GM19193 (cell line): ENCODE results near the gene CLN6.

Source experiments
- POLR2A ChIP-seq: IDR thresholded peaks from 4 replicates; pipeline ENCODE4 v1.6.1; 2011; ENCODE audit not compliant: insufficient read depth, insufficient read length; ENCODE audit errors: extremely low read depth

The CLN6 gene

GRCh38 chr15:68262514-68263356 lies 33.2 kb upstream of the CLN6 start:
- no peak for TF ChIP-seq POLR2A

GRCh38 chr15:68261980-68262379 lies 32.5 kb upstream of the CLN6 start:
- TF ChIP-seq POLR2A = no peak

GRCh38 chr15:68261241-68261640 lies 31.7 kb upstream of the CLN6 start:
- no peak for TF ChIP-seq POLR2A

GRCh38 chr15:68259883-68260282 lies 30.4 kb upstream of the CLN6 start:
- no peak for TF ChIP-seq POLR2A

- no peak for TF ChIP-seq POLR2A
Observed at GRCh38 chr15:68258692-68259091, 29.2 kb upstream of the CLN6 start.

GRCh38 chr15:68256675-68257450 lies 27.3 kb upstream of the CLN6 start:
- no peak for TF ChIP-seq POLR2A

GRCh38 chr15:68252925-68253534 lies 23.5 kb upstream of the CLN6 start:
- no peak for TF ChIP-seq POLR2A

GRCh38 chr15:68249058-68249713 lies 19.7 kb upstream of the CLN6 start:
- no peak for TF ChIP-seq POLR2A

- no peak for TF ChIP-seq POLR2A
Observed at GRCh38 chr15:68244235-68244634, 14.7 kb upstream of the CLN6 start.

- TF ChIP-seq POLR2A = no peak
Observed at GRCh38 chr15:68241088-68241935, 11.8 kb upstream of the CLN6 start.

- no peak for TF ChIP-seq POLR2A
Observed at GRCh38 chr15:68239025-68239424, 9.5 kb upstream of the CLN6 start.

GRCh38 chr15:68235022-68235421 lies 5.5 kb upstream of the CLN6 start:
- no peak for TF ChIP-seq POLR2A

- TF ChIP-seq POLR2A = no peak
Observed at GRCh38 chr15:68234060-68234459, 4.5 kb upstream of the CLN6 start.

GRCh38 chr15:68232937-68233336 lies 3.4 kb upstream of the CLN6 start:
- TF ChIP-seq POLR2A = no peak

- TF ChIP-seq POLR2A = no peak
Observed at GRCh38 chr15:68232449-68232848, 2.9 kb upstream of the CLN6 start.
